ENCODE data around the gene CCNK.

CCNK gene

GRCh38 chr14:99535908-99536778 is 54.9 kb downstream of the CCNK start:
- DNase-seq (ENCODE audit: low read depth): no peak

GRCh38 chr14:99537399-99537798 is 56.2 kb downstream of the CCNK start:
- peak; percentile 68 for DNase-seq (ENCODE audit: low read depth)

GRCh38 chr14:99538275-99538674 is 57.1 kb downstream of the CCNK start:
- no peak for DNase-seq (ENCODE audit: low read depth)

GRCh38 chr14:99538733-99539132 is 57.5 kb downstream of the CCNK start:
- DNase-seq (ENCODE audit: low read depth): no peak

DNA sequence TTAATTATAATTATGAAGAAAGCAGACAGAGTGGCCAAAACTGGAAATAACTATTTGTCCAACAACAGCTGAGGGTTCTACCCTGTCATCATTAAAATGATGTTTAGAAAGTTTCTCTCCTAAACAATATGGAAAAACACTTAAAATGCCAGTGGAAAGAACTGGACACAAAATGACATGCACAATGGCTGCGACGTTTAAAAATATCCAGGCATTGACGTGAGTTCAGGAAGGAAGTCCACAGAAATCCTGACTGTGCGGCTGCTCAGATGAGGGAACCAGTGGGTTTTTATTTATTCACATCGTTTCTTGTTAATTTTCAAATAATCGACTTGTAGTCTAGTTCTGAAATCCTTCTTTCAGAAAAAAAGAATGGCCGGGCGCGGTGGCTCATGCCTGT is 58.3 kb downstream of the CCNK start:
- DNase-seq (ENCODE audit: low read depth): no peak

- DNase-seq (ENCODE audit: low read depth): no peak
These were observed 59.2 kb downstream of the CCNK start for GRCh38 chr14:99540196-99541032.

- no peak for DNase-seq (ENCODE audit: low read depth)
These were observed 60.0 kb downstream of the CCNK start for GRCh38 chr14:99541211-99541610.

GRCh38 chr14:99541677-99542470 is 60.7 kb downstream of the CCNK start:
- DNase-seq (ENCODE audit: low read depth): no peak

DNA sequence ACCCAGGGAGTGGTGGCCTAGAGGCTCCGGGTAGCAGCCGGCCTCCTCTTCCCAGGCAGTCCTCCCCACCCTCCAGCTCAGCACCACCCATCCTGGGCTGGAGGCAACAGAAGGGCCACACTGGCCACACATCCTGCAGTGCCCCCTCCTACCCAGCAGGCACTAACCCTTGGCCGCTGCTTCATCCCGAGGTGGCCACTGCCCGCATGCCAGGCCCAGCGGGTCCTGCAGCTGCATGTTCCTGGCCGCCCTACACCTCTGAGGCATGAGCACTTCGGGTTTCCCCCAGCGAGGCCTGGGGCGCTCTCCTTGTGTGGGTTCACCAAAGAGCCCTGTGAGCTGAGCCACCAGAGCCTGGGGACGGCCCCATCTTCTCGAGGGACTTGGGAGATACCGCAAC is 61.4 kb downstream of the CCNK start:
- DNase-seq (ENCODE audit: low read depth): no peak

- DNase-seq (ENCODE audit: low read depth): no peak
These were observed 62.2 kb downstream of the CCNK start for GRCh38 chr14:99543370-99543769.

DNA sequence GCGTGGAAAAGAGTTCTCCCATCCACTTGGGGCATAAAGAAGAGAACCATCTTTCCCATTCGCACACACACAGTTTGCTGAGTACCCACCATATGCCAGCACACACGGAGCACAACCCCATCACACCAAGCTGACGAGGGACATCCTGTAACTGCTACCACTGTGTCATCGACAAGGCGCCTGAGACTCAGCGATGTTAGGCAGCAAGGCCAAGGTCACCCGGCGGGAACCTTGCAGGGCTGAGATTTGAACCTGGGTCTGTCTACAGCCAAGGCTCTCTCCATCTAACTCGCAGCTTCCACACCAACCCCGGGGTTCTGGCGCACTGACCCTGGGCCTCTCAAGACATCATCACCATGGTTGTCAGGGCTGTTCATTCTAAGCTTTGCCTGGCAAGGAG is 62.8 kb downstream of the CCNK start:
- DNase-seq (ENCODE audit: low read depth): no peak

GRCh38 chr14:99544991-99545390 is 63.8 kb downstream of the CCNK start:
- DNase-seq (ENCODE audit: low read depth): no peak

- DNase-seq (ENCODE audit: low read depth): no peak
These were observed 64.4 kb downstream of the CCNK start for GRCh38 chr14:99545586-99545985.

DNA sequence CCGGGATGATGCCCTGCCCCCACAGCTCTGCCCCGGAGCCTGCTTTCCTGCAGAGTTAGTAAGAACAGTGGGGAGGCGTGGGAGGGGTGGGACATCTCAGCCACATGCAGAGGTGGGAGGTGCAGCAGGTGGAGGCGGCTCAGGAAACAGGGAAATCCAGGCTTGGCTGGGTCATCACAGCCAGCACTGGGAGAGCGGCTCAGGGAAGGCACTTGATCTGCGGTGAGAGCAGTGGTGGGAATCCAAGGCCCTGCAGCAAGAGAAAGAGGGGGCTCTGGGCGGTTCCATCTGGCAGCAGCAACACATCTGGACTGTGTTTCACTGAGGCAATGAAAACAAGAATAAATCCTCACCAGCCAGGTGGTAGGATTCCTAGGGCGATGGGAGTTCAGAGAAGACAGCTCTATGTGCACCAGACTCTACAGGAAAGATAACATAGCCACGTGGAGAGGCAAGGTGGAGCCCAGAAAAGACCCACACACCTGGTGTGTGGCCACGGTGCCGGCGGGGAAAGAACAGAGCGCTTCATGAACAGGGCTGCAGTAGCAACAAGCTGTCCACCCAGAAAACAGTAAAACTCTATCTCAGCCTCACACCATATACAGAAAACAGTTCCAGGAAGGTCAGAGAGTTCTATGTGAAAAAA is 65.1 kb downstream of the CCNK start:
- no peak for DNase-seq (ENCODE audit: low read depth)

DNA sequence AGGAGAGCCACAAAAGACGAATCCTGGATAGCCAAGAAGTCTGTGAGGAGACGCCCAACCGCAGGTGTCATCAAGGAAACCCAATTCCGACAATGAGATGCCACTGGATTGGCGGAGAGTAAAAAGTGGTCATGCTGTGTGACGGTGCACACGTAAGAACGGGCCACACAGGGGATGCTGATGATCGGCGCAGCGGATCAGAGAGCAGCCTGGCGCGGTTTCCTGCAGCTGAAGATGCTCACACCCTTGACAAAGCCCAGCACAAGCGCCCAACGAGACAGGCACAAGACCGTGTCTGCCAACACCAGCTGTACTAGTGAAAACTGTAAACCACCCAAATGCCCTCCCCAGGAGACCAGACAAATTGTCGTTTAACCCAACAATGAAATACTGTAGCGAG is 67.0 kb downstream of the CCNK start:
- no peak for DNase-seq (ENCODE audit: low read depth)

GRCh38 chr14:99548871-99549515 is 67.8 kb downstream of the CCNK start:
- no peak for DNase-seq (ENCODE audit: low read depth)

DNA sequence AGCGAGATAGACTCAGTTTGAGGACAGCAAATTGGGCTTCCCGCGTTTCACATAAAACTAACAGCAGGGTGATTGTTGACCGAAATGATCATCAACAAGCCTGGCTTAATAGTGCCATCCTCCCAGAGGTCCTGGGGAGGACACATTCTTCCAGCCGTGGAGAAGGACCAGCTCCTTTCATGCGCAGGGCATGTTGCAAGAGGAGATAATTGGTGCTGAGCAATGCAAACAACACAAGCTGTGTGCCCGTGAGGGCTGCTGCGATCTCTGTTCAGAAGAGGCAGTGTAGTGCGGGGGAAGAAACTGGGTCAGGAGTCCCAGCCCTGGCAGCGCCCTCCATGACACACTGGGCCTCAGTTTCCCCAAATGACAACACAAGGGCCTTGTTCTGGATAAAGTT is 68.5 kb downstream of the CCNK start:
- DNase-seq (ENCODE audit: low read depth): no peak

- no peak for DNase-seq (ENCODE audit: low read depth)
These were observed 69.3 kb downstream of the CCNK start for GRCh38 chr14:99550387-99550992.

- DNase-seq (ENCODE audit: low read depth): no peak
These were observed 70.1 kb downstream of the CCNK start for GRCh38 chr14:99551034-99551922.

- no peak for DNase-seq (ENCODE audit: low read depth)
These were observed 70.9 kb downstream of the CCNK start for GRCh38 chr14:99552021-99552553.

Data from HS-27A (cell line).